ENCODE results near the gene LRRC51. TPM values are rescaled to one million over a fixed set of nuclear protein-coding genes. Genes with fewer than 3 reads are reported as not detected.

The LRRC51 gene
- total and polyA plus RNA-seq, 8 donors = 6.7 to 29.7 (median 21.2) TPM

GRCh38 chr11:72039031-72039855 is 41.4 kb upstream of the LRRC51 start:
- no peaks in the 10 kb centered on the region for H3K27me3 ChIP-seq
- H3K4me3 ChIP-seq = peak overlapping the region; percentile 35 to 55
- DNase-seq (peak in 3 of 4 donors; percentile 53 to 84 (median 76)), ATAC-seq (peak; percentile 63)
- peak overlapping the region; percentile 83 to 98 for H3K27ac ChIP-seq
- TF ChIP-seq CTCF (IDR thresholded peaks at IDR 0.05) = no peak
- peaks cover 38 to 60% of the 10 kb centered on the region in 2 donors for H3K4me1 ChIP-seq
- intact Hi-C loops (cut with DNase I) = no loop called here
- H3K36me3 ChIP-seq = peaks cover 0 to 19% of the 10 kb centered on the region in 2 donors
- no peaks in the 10 kb centered on the region for H3K9me3 ChIP-seq

GRCh38 chr11:72039856-72040401 is 40.7 kb upstream of the LRRC51 start:
- TF ChIP-seq CTCF (IDR thresholded peaks at IDR 0.05) = no peak
- Histone ChIP-seq H3K27ac (peak overlapping the region; percentile 83 to 98), H3K4me3 (peak overlapping the region; percentile 35 to 55), H3K4me1 (peaks cover 38 to 60% of the 10 kb centered on the region in 2 donors), H3K27me3 (no peaks in the 10 kb centered on the region), H3K36me3 (peaks cover 0 to 12% of the 10 kb centered on the region in 2 donors), H3K9me3 (no peaks in the 10 kb centered on the region)
- no peak for DNase-seq
- intact Hi-C loops (cut with DNase I) = no loop called here
- ATAC-seq = no peak

- Histone ChIP-seq H3K9me3 (no peaks in the 10 kb centered on the region), H3K36me3 (peaks cover 0 to 5% of the 10 kb centered on the region in 2 donors), H3K4me3 (peak overlapping the region; percentile 35 to 55), H3K27me3 (no peaks in the 10 kb centered on the region), H3K27ac (peak overlapping the region; percentile 83 to 98), H3K4me1 (peaks cover 38 to 60% of the 10 kb centered on the region in 2 donors)
- DNase-seq (peak; percentile 95 to 99 (median 97)), ATAC-seq (peak; percentile 78)
- no peak for TF ChIP-seq CTCF (IDR thresholded peaks at IDR 0.05)
- intact Hi-C loops (cut with DNase I) = no loop called here
Measured at GRCh38 chr11:72040491-72041363, 39.9 kb upstream of the LRRC51 start.

- Histone ChIP-seq H3K27ac (peak overlapping the region; percentile 83 to 98), H3K36me3 (peaks cover 0 to 6% of the 10 kb centered on the region in 2 donors), H3K9me3 (no peaks in the 10 kb centered on the region), H3K27me3 (no peaks in the 10 kb centered on the region), H3K4me3 (peak overlapping the region; percentile 35 to 55), H3K4me1 (peaks cover 38 to 57% of the 10 kb centered on the region in 2 donors)
- intact Hi-C loops (cut with DNase I) = no loop called here
- ATAC-seq = peak; percentile 65
- peak; percentile 73 to 90 (median 83) for DNase-seq
- TF ChIP-seq CTCF (IDR thresholded peaks at IDR 0.05) = no peak
Measured at GRCh38 chr11:72041364-72042063, 39.1 kb upstream of the LRRC51 start.
